Thymus (tissue), 11 donors: Measurements from ENCODE around the gene CELF5. TPM values are rescaled to one million over a fixed set of nuclear protein-coding genes. Genes with fewer than 3 reads are reported as not detected.
A peak's percentile ranks its signal among the peaks of the same experiment; 100 is the strongest.

Source experiments
- DNase-seq, 9 donors: peaks; one replicate each; pipeline ENCODE4 v3.0.0-alpha.2; 2013; ENCODE audit warnings: low spot score in 9 of 9, low read depth in 6 of 9, missing footprints in 1 of 9
- H3K27ac ChIP-seq, 2 donors: one replicate each; pipeline ENCODE4 v1.5.1; 2013; ENCODE audit warnings: control low read depth in 1 of 2, low read depth in 1 of 2, low read length in 1 of 2, mild to moderate bottlenecking in 1 of 2, moderate library complexity in 1 of 2
- H3K27me3 ChIP-seq, 2 donors: one replicate each; pipeline ENCODE4 v1.5.1; 2013; ENCODE audit warnings: low read length in 1 of 2; ENCODE audit not compliant: control insufficient read depth in 2 of 2, insufficient read depth in 1 of 2
- H3K36me3 ChIP-seq, 2 donors: one replicate each; pipeline ENCODE4 v1.5.1; 2013; ENCODE audit warnings: low read length in 1 of 2, mild to moderate bottlenecking in 1 of 2, moderate library complexity in 1 of 2; ENCODE audit not compliant: control insufficient read depth in 2 of 2, insufficient read depth in 2 of 2
- H3K4me1 ChIP-seq, 2 donors: one replicate each; pipeline ENCODE4 v1.5.1; 2013; ENCODE audit warnings: low read length in 2 of 2; ENCODE audit not compliant: control insufficient read depth in 2 of 2, insufficient read depth in 2 of 2
- H3K4me3 ChIP-seq, 2 donors: one replicate each; pipeline ENCODE4 v1.5.1; 2013; ENCODE audit warnings: low read length in 2 of 2, control low read depth in 1 of 2, mild to moderate bottlenecking in 1 of 2
- H3K9me3 ChIP-seq, 2 donors: one replicate each; pipeline ENCODE4 v1.5.1; 2013; ENCODE audit warnings: low read length in 1 of 2, mild to moderate bottlenecking in 1 of 2; ENCODE audit not compliant: control insufficient read depth in 2 of 2, insufficient read depth in 1 of 2
- WGBS: extraction: QIAGEN DNeasy Blood & Tissue Kit; methylation state at CpG from one replicate; pipeline ENCODE4 v1.1.7; 2013; 5-methylcytosine and 5-hydroxymethylcytosine counted together
- polyA plus RNA-seq: library from polyadenylated mRNA; stranded (reverse); fragments of 200-250 nt; gene quantifications from one replicate; pipeline ENCODE4 v1.2.3, GENCODE V29; 2013
- total RNA-seq: library from RNA; stranded (reverse); fragments of 120-200 nt; gene quantifications from one replicate; pipeline ENCODE4 v1.2.4, GENCODE V29; 2013
- donor health status: healthy.

CELF5 gene
- total and polyA plus RNA-seq, 2 donors: 0.28 to 1.4 TPM

- 36% methylated on average over 14 of the region's 14 CpGs for WGBS
- peak in 1 of 9 donors; percentile 74 for DNase-seq
- Histone ChIP-seq H3K27ac (peak overlapping the region in 1 of 2 donors; percentile 90), H3K27me3 (no peaks in the 10 kb centered on the region), H3K4me3 (peak overlapping the region; percentile 59 to 78), H3K36me3 (peaks cover 3 to 6% of the 10 kb centered on the region in 2 donors), H3K4me1 (peaks cover 18 to 56% of the 10 kb centered on the region in 2 donors), H3K9me3 (no peaks in the 10 kb centered on the region)
Observed at GRCh38 chr19:3184847-3185460, 39.5 kb upstream of the CELF5 start.

GRCh38 chr19:3185461-3186159 lies 38.9 kb upstream of the CELF5 start, which contains the start of gene NCLN:
NCLN (plus strand) TSS chr19:3185930; CDS start chr19:3186031, 101 bp downstream.
- H3K36me3 ChIP-seq: peaks cover 6 to 7% of the 10 kb centered on the region in 2 donors
- no peaks in the 10 kb centered on the region for H3K27me3 ChIP-seq
- H3K4me3 ChIP-seq: peak within 1 kb of the TSS; percentile 59 to 78
- H3K4me1 ChIP-seq: peaks cover 18 to 49% of the 10 kb centered on the region in 2 donors
- WGBS: under 1% methylated on average over 69 of the region's 69 CpGs
- H3K27ac ChIP-seq: peak within 1 kb of the TSS; percentile 83 to 90
- peak; percentile 93 to 99 (median 96) for DNase-seq
- no peaks in the 10 kb centered on the region for H3K9me3 ChIP-seq

DNA sequence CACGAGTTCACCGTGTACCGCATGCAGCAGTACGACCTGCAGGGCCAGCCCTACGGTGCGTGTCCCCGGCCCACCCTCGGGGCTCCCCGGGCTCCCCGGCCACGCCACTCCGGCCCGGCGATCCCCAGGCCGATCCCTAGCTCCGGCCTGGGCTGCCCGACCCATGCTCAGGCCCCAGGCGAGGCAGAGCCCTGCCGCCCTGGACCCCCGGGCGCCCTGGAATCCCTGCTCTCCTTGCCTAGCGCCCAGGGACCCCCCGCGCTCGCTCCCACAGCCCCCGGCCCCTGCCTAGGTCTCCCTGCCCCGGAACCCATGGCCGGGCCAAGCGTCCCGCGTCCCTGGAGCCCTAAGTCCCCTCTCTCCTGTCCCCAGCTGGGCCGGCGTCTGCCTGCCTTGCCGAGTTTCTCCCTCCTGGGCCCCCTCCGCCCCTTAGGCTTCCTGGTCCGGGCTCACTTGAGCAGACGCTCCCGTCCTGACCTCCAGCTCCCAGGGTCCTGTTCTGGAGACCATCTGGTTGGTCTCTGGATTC lies 38.2 kb upstream of the CELF5 start:
- Histone ChIP-seq H3K27me3 (no peaks in the 10 kb centered on the region), H3K36me3 (peaks cover 6 to 11% of the 10 kb centered on the region in 2 donors), H3K9me3 (no peaks in the 10 kb centered on the region), H3K4me1 (peaks cover 15 to 43% of the 10 kb centered on the region in 2 donors), H3K27ac (no peak overlapping the region), H3K4me3 (peak overlapping the region; percentile 59 to 78)
- under 1% methylated on average over 38 of the region's 38 CpGs for WGBS
- no peak for DNase-seq

GRCh38 chr19:3186891-3187661 lies 37.4 kb upstream of the CELF5 start:
- no peaks in the 10 kb centered on the region for H3K9me3 ChIP-seq
- 89% methylated on average over 23 of the region's 23 CpGs for WGBS
- H3K27me3 ChIP-seq: no peaks in the 10 kb centered on the region
- no peak overlapping the region for H3K27ac ChIP-seq
- peak overlapping the region; percentile 59 to 78 for H3K4me3 ChIP-seq
- no peak for DNase-seq
- H3K4me1 ChIP-seq: peaks cover 15 to 39% of the 10 kb centered on the region in 2 donors
- H3K36me3 ChIP-seq: peaks cover 8 to 17% of the 10 kb centered on the region in 2 donors

DNA sequence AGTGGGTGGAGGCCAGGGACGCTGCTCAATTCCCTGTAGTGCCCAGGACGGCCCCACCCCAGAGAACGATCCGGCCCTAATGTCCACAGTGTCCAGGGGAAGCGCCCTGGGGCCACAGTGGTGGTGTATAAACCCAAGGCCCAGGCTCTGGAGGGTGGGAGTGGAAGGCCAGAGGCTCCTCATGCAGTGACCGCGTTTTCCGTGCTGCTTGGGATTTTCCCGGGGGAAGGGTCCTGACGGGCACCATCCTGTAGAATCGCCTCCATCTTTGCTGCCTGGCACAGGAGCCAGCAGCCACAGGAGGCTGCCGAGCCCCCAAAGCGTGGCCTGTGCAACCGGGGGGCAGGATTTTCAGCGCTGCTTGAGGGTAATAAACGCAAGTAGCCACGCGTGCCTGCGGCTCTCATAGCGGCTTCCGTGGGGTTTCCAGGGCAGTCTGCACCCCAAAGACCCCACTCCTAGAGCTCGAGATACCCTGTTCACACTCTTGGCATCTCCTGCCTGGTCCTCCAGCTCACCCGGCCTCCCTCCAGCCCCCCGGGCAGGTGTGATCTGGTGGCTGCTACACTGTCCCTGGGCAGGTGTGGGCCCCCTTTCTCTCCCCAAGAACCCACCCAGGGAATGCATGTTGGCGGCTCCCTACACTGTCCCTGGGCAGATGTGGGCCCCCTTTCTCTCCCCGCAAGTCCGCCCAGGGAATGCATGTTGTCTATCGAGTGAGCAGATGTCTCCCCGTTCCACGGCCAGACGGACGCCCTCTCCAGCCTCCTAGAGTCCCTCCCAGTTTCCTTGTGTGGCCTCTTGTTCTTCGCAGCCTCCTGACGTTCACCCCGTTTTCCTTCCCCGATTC lies 36.6 kb upstream of the CELF5 start:
- Histone ChIP-seq H3K27ac (no peak overlapping the region), H3K27me3 (no peaks in the 10 kb centered on the region), H3K4me1 (peaks cover 15 to 39% of the 10 kb centered on the region in 2 donors), H3K4me3 (no peak overlapping the region), H3K36me3 (peaks cover 8 to 23% of the 10 kb centered on the region in 2 donors), H3K9me3 (no peaks in the 10 kb centered on the region)
- WGBS: 94% methylated on average over 36 of the region's 36 CpGs
- no peak for DNase-seq

DNA sequence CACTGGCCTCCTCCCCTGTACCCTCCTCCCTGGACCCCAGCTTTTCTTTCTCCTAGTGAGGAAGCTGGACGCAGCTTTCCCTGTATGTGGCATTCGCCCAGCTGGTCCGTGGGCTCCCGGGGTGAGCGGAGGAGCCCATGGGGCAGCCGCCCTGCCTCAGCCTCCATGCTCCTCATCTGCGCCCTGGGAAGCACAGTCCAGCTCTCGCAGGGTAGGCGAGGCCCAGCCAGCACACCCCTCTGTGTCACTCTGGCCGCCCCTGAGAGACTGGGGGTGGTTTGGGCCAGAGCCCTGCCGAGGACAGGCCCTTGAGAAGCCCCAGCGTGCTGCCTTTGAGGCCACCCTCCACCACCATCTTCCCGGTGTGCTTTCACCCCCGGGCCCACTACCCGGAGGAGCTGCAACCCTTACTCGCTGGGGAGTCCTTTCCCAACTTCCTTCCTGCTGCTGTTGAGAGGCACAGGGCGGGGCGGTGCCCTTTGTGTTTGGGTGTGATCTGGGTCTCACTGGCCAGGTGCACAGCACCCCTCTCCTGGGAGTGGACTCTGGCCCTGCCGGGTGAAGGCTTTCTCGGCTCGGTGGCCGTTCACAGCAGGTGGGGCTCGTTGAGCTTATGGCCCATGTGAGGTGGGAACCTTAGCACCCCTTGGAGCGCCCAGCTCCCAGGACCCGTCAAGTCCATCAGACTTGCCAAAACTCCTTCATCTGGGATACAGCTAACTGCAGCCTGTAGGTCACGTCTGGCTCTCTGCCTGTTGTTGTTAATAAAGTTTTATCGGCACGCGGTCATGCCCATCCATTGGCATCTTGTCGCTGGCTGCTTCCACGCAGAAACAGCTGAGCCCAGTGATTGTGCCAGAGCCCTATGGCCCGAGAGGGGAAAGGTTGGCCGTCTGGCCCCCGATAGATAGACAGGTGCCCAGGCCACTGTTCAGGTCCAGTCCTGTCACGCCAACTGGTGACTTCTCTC lies 35.5 kb upstream of the CELF5 start:
- H3K36me3 ChIP-seq: peaks cover 15 to 33% of the 10 kb centered on the region in 2 donors
- no peak overlapping the region for H3K27ac ChIP-seq
- DNase-seq: no peak
- H3K9me3 ChIP-seq: no peaks in the 10 kb centered on the region
- no peaks in the 10 kb centered on the region for H3K27me3 ChIP-seq
- peaks cover 15 to 36% of the 10 kb centered on the region in 2 donors for H3K4me1 ChIP-seq
- H3K4me3 ChIP-seq: no peak overlapping the region
- 82% methylated on average over 35 of the region's 35 CpGs for WGBS

GRCh38 chr19:3189702-3190469 lies 34.6 kb upstream of the CELF5 start:
- DNase-seq: no peak
- WGBS: 94% methylated on average over 28 of the region's 28 CpGs

More at GRCh38 chr19:3189702-3190469, 34.6 kb upstream of the CELF5 start:
- Histone ChIP-seq H3K4me1 (peaks cover 15 to 27% of the 10 kb centered on the region in 2 donors), H3K4me3 (no peak overlapping the region), H3K36me3 (peaks cover 12 to 37% of the 10 kb centered on the region in 2 donors), H3K27ac (no peak overlapping the region), H3K9me3 (no peaks in the 10 kb centered on the region), H3K27me3 (no peaks in the 10 kb centered on the region)
